GM12891 (cell line): ENCODE results near the gene ABCB6.

Experiments used
- PAX5 ChIP-seq: IDR thresholded peaks from 2 replicates; pipeline ENCODE4 v1.6.1; 2011; ENCODE audit warnings: low read length, moderate library complexity, mild to moderate bottlenecking; ENCODE audit not compliant: insufficient read depth, severe bottlenecking
- POLR2A ChIP-seq: IDR thresholded peaks from 2 replicates; pipeline ENCODE4 v1.6.1; 2011; ENCODE audit warnings: low read depth, low read length, control low read depth
- POLR2AphosphoS5 ChIP-seq: IDR thresholded peaks from 2 replicates; pipeline ENCODE4 v1.6.1; 2011; ENCODE audit warnings: low read depth, low read length, control low read depth
- POU2F2 ChIP-seq: IDR thresholded peaks from 2 replicates; pipeline ENCODE4 v1.6.1; 2011; ENCODE audit warnings: low read depth, mild to moderate bottlenecking, control low read depth, low read length, moderate library complexity
- SPI1 ChIP-seq: IDR thresholded peaks from 2 replicates; pipeline ENCODE4 v1.6.1; 2011; ENCODE audit warnings: low read depth, low read length, control low read depth
- TAF1 ChIP-seq: IDR thresholded peaks from 2 replicates; pipeline ENCODE4 v1.6.1; 2011; ENCODE audit warnings: low read depth, low read length, control low read depth

- TF ChIP-seq POLR2AphosphoS5 (no peak), POLR2A (no peak), TAF1 (no peak), POU2F2 (no peak), SPI1 (no peak), PAX5 (no peak)
Observed at GRCh38 chr2:219247678-219248642, 29.2 kb upstream of the ABCB6 start.
